ENCODE data around the gene RAPGEF6. TPM values are rescaled to one million over a fixed set of nuclear protein-coding genes. Genes with fewer than 3 reads are reported as not detected.

RAPGEF6 gene
- total RNA-seq, 3 donors from 2014 or later (not counting 1 experiment from before 2014, with no cell fraction given): 30.1 to 61.0 (median 42.1) TPM

DNA sequence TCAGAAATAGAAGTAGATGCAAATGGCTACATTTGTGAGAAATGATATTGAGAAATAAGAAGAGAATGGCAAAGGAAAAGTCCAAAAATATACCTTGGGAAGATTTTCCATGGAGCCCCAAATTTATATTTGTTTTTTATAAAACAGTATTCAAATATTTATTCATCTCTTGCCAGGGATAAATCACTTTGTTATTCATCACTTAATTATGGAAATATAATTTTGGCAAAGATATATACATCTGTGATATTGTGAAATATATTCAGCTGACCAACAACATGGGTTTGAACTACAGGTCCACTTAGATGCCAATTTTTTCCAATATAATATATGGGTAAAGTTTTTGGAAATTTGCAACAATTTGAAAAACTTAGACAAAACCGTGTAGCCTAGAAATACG is 19.7 kb upstream of the RAPGEF6 start:
- H3K9me3 ChIP-seq (ENCODE audit: control insufficient read depth, insufficient read depth, low read length): no peaks in the 10 kb centered on the region
- Mint-ChIP-seq H3K27ac (no peak overlapping the region), H3K4me1 (peaks cover 4 to 9% of the 10 kb centered on the region in 2 donors), H3K9me3 (no peaks in the 10 kb centered on the region), H3K4me3 (no peak overlapping the region), H3K36me3 (peaks cover 17% of the 10 kb centered on the region), H3K27me3 (ENCODE audit: low read depth in 2 of 2) (no peaks in the 10 kb centered on the region)
- no peaks in the 10 kb centered on the region for H3K4me1 ChIP-seq (ENCODE audit: control insufficient read depth, insufficient read depth, low read length)
- H3K27ac ChIP-seq (ENCODE audit: low read length): no peak overlapping the region
- H3K36me3 ChIP-seq (ENCODE audit: control insufficient read depth, insufficient read depth, low read length): peaks cover 21% of the 10 kb centered on the region
- no peak for ATAC-seq
- DNase-seq: no peak
- H3K27me3 ChIP-seq (ENCODE audit: control insufficient read depth, insufficient read depth, low read length): no peaks in the 10 kb centered on the region
- intact Hi-C loops (cut with micrococcal nuclease): no loop called here
- WGBS (ENCODE audit: insufficient coverage): 97% methylated on average over 2 of the region's 2 CpGs
- TF ChIP-seq, protein P1, sequence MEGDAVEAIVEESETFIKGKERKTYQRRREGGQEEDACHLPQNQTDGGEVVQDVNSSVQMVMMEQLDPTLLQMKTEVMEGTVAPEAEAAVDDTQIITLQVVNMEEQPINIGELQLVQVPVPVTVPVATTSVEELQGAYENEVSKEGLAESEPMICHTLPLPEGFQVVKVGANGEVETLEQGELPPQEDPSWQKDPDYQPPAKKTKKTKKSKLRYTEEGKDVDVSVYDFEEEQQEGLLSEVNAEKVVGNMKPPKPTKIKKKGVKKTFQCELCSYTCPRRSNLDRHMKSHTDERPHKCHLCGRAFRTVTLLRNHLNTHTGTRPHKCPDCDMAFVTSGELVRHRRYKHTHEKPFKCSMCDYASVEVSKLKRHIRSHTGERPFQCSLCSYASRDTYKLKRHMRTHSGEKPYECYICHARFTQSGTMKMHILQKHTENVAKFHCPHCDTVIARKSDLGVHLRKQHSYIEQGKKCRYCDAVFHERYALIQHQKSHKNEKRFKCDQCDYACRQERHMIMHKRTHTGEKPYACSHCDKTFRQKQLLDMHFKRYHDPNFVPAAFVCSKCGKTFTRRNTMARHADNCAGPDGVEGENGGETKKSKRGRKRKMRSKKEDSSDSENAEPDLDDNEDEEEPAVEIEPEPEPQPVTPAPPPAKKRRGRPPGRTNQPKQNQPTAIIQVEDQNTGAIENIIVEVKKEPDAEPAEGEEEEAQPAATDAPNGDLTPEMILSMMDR (IDR thresholded peaks at IDR 0.05): no peak
- H3K4me3 ChIP-seq (ENCODE audit: low read length): no peak overlapping the region

DNA sequence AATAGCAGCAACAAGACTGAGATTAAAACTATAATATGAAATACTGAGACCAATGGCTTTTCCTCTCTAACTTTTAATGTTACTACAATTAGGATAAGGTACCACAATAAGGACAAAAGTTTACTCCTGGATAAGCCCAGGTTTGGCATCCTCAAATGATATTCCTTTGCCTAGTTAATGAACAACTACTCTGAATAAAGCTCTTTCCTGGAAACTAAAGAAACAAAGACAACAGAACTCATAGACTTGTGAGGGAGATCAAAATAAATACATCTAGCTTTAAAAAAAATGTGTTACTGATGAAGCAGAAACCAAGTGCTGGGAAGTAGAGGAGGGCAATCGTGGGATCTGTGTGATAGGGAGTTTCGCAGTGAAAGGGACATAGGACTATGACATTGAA is 19.3 kb upstream of the RAPGEF6 start:
- H3K27me3 Mint-ChIP-seq (ENCODE audit: low read depth in 2 of 2): no peaks in the 10 kb centered on the region
- no peak overlapping the region for H3K4me3 Mint-ChIP-seq
- no peak for DNase-seq
- WGBS (ENCODE audit: insufficient coverage): 98% methylated on average over 2 of the region's 2 CpGs
- Histone ChIP-seq H3K27me3 (ENCODE audit: control insufficient read depth, insufficient read depth, low read length) (no peaks in the 10 kb centered on the region), H3K36me3 (ENCODE audit: control insufficient read depth, insufficient read depth, low read length) (peaks cover 25% of the 10 kb centered on the region), H3K9me3 (ENCODE audit: control insufficient read depth, insufficient read depth, low read length) (no peaks in the 10 kb centered on the region), H3K27ac (ENCODE audit: low read length) (no peak overlapping the region), H3K4me1 (ENCODE audit: control insufficient read depth, insufficient read depth, low read length) (no peaks in the 10 kb centered on the region), H3K4me3 (ENCODE audit: low read length) (no peak overlapping the region)
- peaks cover 4 to 9% of the 10 kb centered on the region in 2 donors for H3K4me1 Mint-ChIP-seq
- H3K27ac Mint-ChIP-seq: no peak overlapping the region
- TF ChIP-seq, protein P1 (IDR thresholded peaks at IDR 0.05): no peak
- no peaks in the 10 kb centered on the region for H3K9me3 Mint-ChIP-seq
- ATAC-seq: no peak
- intact Hi-C loops (cut with micrococcal nuclease): no loop called here
- H3K36me3 Mint-ChIP-seq: peaks cover 20% of the 10 kb centered on the region

DNA sequence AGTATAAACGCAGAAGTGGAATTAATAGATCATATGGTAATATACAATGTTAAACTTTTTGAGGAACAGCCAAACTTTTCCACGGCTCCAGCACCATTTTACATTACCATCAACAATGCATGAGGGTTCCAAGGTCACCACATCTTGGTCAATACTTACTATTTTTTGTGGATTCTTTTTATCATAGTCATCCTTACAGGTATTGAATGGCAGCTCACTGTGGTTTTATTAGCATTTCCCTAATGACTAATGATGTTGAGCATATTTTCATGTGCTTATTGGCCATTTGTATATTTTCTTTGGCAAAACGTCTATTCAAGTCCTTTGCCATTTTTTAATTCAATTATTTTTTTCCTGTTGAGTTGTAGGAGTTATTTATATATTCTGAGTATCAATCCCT is 14.1 kb upstream of the RAPGEF6 start:
- Mint-ChIP-seq H3K9me3 (no peaks in the 10 kb centered on the region), H3K27ac (no peak overlapping the region), H3K27me3 (ENCODE audit: low read depth in 2 of 2) (no peaks in the 10 kb centered on the region), H3K36me3 (peaks cover 20% of the 10 kb centered on the region), H3K4me3 (no peak overlapping the region), H3K4me1 (peaks cover under 1 to 4% of the 10 kb centered on the region in 2 donors)
- TF ChIP-seq, protein P1 (IDR thresholded peaks at IDR 0.05): no peak
- DNase-seq (no peak), ATAC-seq (no peak)
- Histone ChIP-seq H3K4me3 (ENCODE audit: low read length) (no peak overlapping the region), H3K27ac (ENCODE audit: low read length) (no peak overlapping the region), H3K27me3 (ENCODE audit: control insufficient read depth, insufficient read depth, low read length) (no peaks in the 10 kb centered on the region), H3K4me1 (ENCODE audit: control insufficient read depth, insufficient read depth, low read length) (no peaks in the 10 kb centered on the region), H3K36me3 (ENCODE audit: control insufficient read depth, insufficient read depth, low read length) (peaks cover 37% of the 10 kb centered on the region), H3K9me3 (ENCODE audit: control insufficient read depth, insufficient read depth, low read length) (no peaks in the 10 kb centered on the region)
- 100% methylated on average over 2 of the region's 3 CpGs for WGBS (ENCODE audit: insufficient coverage)
- intact Hi-C loops (cut with micrococcal nuclease): no loop called here

DNA sequence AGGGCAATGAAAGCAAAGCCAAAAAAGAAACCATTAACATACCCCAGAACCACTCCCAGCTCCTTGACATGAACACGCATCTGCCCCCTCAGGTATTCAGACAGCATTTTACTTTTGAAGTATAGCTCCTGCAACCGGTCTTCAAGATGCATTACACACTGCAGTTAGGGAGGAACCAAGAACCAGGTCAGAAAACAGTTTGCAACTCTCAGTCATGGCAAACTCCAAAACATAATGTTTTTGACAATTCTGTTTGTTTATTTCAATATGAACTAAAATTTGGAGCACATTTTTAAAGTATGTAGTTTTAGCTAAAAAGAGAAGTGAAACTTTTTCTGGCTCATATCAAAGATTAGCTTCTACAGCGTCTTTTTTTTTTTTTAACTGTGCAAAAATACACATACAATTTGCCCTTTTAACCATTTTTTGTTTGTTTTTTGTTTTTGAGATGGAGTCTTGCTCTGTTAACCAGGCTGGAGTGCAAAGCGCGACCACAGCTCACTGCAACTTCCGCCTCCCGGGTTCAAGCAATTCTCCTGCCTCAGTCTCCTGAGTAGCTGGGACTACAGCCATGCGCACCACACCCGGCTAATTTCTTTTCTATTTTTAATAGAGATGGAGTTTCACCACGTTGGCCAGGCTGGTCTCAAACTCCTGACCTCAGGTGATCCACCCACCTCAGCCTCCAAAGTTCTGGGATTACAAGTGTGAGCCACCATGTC is 12.2 kb upstream of the RAPGEF6 start:
- H3K27ac ChIP-seq (ENCODE audit: low read length): no peak overlapping the region
- Mint-ChIP-seq H3K9me3 (no peaks in the 10 kb centered on the region), H3K27me3 (ENCODE audit: low read depth in 2 of 2) (no peaks in the 10 kb centered on the region), H3K4me1 (peaks cover 0 to 4% of the 10 kb centered on the region in 2 donors), H3K4me3 (no peak overlapping the region), H3K27ac (no peak overlapping the region), H3K36me3 (peaks cover 20% of the 10 kb centered on the region)
- intact Hi-C loops (cut with micrococcal nuclease): no loop called here
- H3K27me3 ChIP-seq (ENCODE audit: control insufficient read depth, insufficient read depth, low read length): no peaks in the 10 kb centered on the region
- H3K4me1 ChIP-seq (ENCODE audit: control insufficient read depth, insufficient read depth, low read length): no peaks in the 10 kb centered on the region
- no peak for DNase-seq
- H3K36me3 ChIP-seq (ENCODE audit: control insufficient read depth, insufficient read depth, low read length): peaks cover 45% of the 10 kb centered on the region
- no peak for ATAC-seq
- no peak overlapping the region for H3K4me3 ChIP-seq (ENCODE audit: low read length)
- WGBS (ENCODE audit: insufficient coverage): 69% methylated on average over 9 of the region's 10 CpGs
- TF ChIP-seq, protein P1 (IDR thresholded peaks at IDR 0.05): no peak
- no peaks in the 10 kb centered on the region for H3K9me3 ChIP-seq (ENCODE audit: control insufficient read depth, insufficient read depth, low read length)
